K562 (cell line): ENCODE measurements around the gene P4HB. TPM values are rescaled to one million over a fixed set of nuclear protein-coding genes. Genes with fewer than 3 reads are reported as not detected.

ENCODE experiments used
- ATAC-seq: fragments of 200-7000 bp; cut with Tn5 transposase; 3 replicates; pipeline ENCODE4 v1.9.1; 2020; ENCODE audit warnings: moderate library complexity
- BruUV-seq: library from RNA; stranded (reverse); fragments of 400-500 nt; replicated peaks from 2 replicates; lab custom pipeline; 2021; lab: Mats Ljungman, UMichigan
- CTCF ChIA-PET: fragments of 300-600 bp; formaldehyde crosslinking; extraction: SDS; loops from one replicate; lab custom pipeline; 2021; ENCODE audit warnings: low intra/inter-chr PET ratio; lab: Yijun Ruan, JAX
- POLR2A ChIA-PET: fragments of 300-600, 350-650 bp; sonication (Branson Sonifier 250); formaldehyde crosslinking; extraction: SDS; loops from one replicate; lab custom pipeline; 2021; ENCODE audit warnings: antibody characterized with exemption, inconsistent platforms; lab: Yijun Ruan, JAX
- DNase-seq, 4 experiments: peaks; one replicate each; pipeline versions ENCODE4 v3.0.0 to v3.0.0-alpha.2; 2011 to 2018; ENCODE audit warnings: low spot score in 3 of 4, mixed read lengths in 3 of 4; ENCODE audit errors: extremely low read depth in 1 of 4
- FAIRE-seq: peaks from 2 replicates; lab custom pipeline; 2011; peaks lifted over from hg19 to GRCh38; lab: Jason Lieb, UNC
- H2AFZ ChIP-seq: 2 replicates; pipeline ENCODE4 v1.6.0; 2011; ENCODE audit warnings: low read depth, low read length, control low read depth, inconsistent platforms
- H3K27ac ChIP-seq: fragments of 200-600 bp; 3 replicates; pipeline ENCODE4 v1.8.0; 2011; ENCODE audit warnings: low read depth, mild to moderate bottlenecking, control low read depth, inconsistent platforms, low read length, moderate library complexity, mixed read lengths; ENCODE audit errors: extremely low read depth
- H3K27me3 ChIP-seq, 2 experiments: fragments of 300-600 bp in 1 of 2; 2 replicates in 1 of 2; 3 replicates in 1 of 2; pipeline versions ENCODE4 v1.6.0 to v1.8.0; 2011; ENCODE audit warnings: inconsistent platforms in 2 of 2, low read length in 2 of 2, mild to moderate bottlenecking in 1 of 2, mixed read lengths in 1 of 2, moderate library complexity in 1 of 2; ENCODE audit not compliant: control insufficient read depth in 2 of 2, insufficient read depth in 2 of 2
- H3K36me3 ChIP-seq: fragments of 300-600 bp; 3 replicates; pipeline ENCODE4 v1.8.0; 2011; ENCODE audit warnings: mild to moderate bottlenecking, low read length, inconsistent platforms; ENCODE audit not compliant: control insufficient read depth, insufficient read depth
- H3K4me1 ChIP-seq, 2 experiments: fragments of 200-600 bp in 1 of 2; replicated peaks in 1 of 2; 2 replicates in 1 of 2; 3 replicates in 1 of 2; pipeline versions ENCODE4 v1.5.1 to v1.8.0; 2011; ENCODE audit warnings: inconsistent platforms in 2 of 2, low read length in 2 of 2, mild to moderate bottlenecking in 1 of 2, mixed read lengths in 1 of 2, moderate library complexity in 1 of 2; ENCODE audit not compliant: control insufficient read depth in 2 of 2, insufficient read depth in 2 of 2
- H3K4me2 ChIP-seq: 2 replicates; pipeline ENCODE4 v1.6.1; 2011; ENCODE audit warnings: low read length, control low read depth, inconsistent platforms, mixed read lengths; ENCODE audit not compliant: insufficient read depth
- H3K4me3 ChIP-seq: fragments of 200-600 bp; sonication (generic), shearing (Covaris generic); 2 replicates; pipeline ENCODE4 v1.5.1; 2016; ENCODE audit warnings: control low read depth, inconsistent platforms
- H3K79me2 ChIP-seq: fragments of 200-600 bp; 3 replicates; pipeline ENCODE4 v1.8.0; 2011; ENCODE audit warnings: low read length, inconsistent platforms; ENCODE audit not compliant: control insufficient read depth, insufficient read depth
- H3K9ac ChIP-seq, 2 experiments: 2 replicates each; pipeline versions ENCODE4 v1.6.0 to v1.6.1; 2011; ENCODE audit warnings: low read depth in 2 of 2, low read length in 2 of 2, control low read depth in 1 of 2, inconsistent platforms in 1 of 2, mild to moderate bottlenecking in 1 of 2, mixed read lengths in 1 of 2; ENCODE audit not compliant: insufficient read depth in 1 of 2
- H3K9me1 ChIP-seq: one replicate; pipeline ENCODE4 v1.6.0; 2011; ENCODE audit warnings: inconsistent platforms, mild to moderate bottlenecking, low read length, moderate library complexity; ENCODE audit not compliant: control insufficient read depth, insufficient read depth
- H3K9me3 ChIP-seq: replicated peaks from 2 replicates; pipeline ENCODE4 v1.5.1; 2011; ENCODE audit warnings: low read depth, low read length, inconsistent platforms; ENCODE audit not compliant: control insufficient read depth, insufficient read depth
- H4K20me1 ChIP-seq: replicated peaks from 2 replicates; pipeline ENCODE4 v1.6.1; 2011; ENCODE audit warnings: low read length, inconsistent platforms, mixed read lengths; ENCODE audit not compliant: control insufficient read depth, insufficient read depth
- ATF6 ChIP-seq: sonication (generic); formaldehyde crosslinking; IDR thresholded peaks from 2 replicates; pipeline ENCODE4 v1.4.0; 2020; ENCODE audit warnings: mild to moderate bottlenecking, missing genetic modification reagents
- CHCHD3 ChIP-seq: fragments of 250-450 bp; sonication (Bioruptor Pico); IDR thresholded peaks from 2 replicates; pipeline ENCODE4 v2.1.2; 2022; ENCODE audit warnings: mild to moderate bottlenecking
- NCOA1 ChIP-seq: fragments of 450-650 bp; IDR thresholded peaks from 2 replicates; pipeline ENCODE4 v1.6.1; 2016; ENCODE audit warnings: low read depth
- SP1 ChIP-seq: sonication (generic); formaldehyde crosslinking; IDR thresholded peaks from 2 replicates; pipeline ENCODE4 v1.8.1; 2022; ENCODE audit warnings: mild to moderate bottlenecking, missing genetic modification reagents
- ZNF76 ChIP-seq: fragments of 250-450 bp; sonication (Bioruptor Pico); IDR thresholded peaks from 2 replicates; pipeline ENCODE4 v1.4.0; 2020; ENCODE audit warnings: mild to moderate bottlenecking, moderate library complexity, borderline replicate concordance
- WGBS: fragments of 100-300 bp; shearing (Covaris generic); methylation state at CpG from one replicate; pipeline ENCODE4 v1.1.6; 2016; ENCODE audit warnings: low coverage, mixed read lengths; ENCODE audit not compliant: insufficient coverage; ENCODE audit errors: missing lambda C conversion rate; 5-methylcytosine and 5-hydroxymethylcytosine counted together
- in situ Hi-C: fragments of 300-500 bp; cut with MboI; formaldehyde crosslinking; loops from 4 replicates; pipeline ENCODE4 v1.15.0; 2018; ENCODE audit warnings: inconsistent platforms, mixed read lengths
- intact Hi-C: fragments of 100-400 bp; cut with micrococcal nuclease; formaldehyde crosslinking; loops from 2 replicates; pipeline ENCODE4 v1.14.2; 2022
- polyA plus RNA-seq, 8 experiments: library from polyadenylated mRNA; depleted of rRNA in 4 of 8; stranded (reverse) in 5 of 8; unstranded in 3 of 8; fragments of >200 nt; fragmentation: Nextera tagmentation in 2 of 8; fragmentation: Illumina TruSeq in 1 of 8; extraction: Ambion mirVana in 2 of 8; extraction: Trizol in 1 of 8; gene quantifications; 2 replicates each; pipeline versions ENCODE4 v1.2.1 to v1.2.3, GENCODE V29; 2011 to 2014; ENCODE audit warnings: inconsistent platforms in 1 of 8, missing spikeins in 1 of 8
- total RNA-seq, 7 experiments: library from RNA; depleted of rRNA in 6 of 7; stranded (reverse); fragments of >200 nt in 6 of 7; fragmentation: Illumina TruSeq in 2 of 7; extraction: Trizol in 2 of 7; gene quantifications; 2 replicates each; pipeline versions ENCODE4 v1.2.1 to v1.2.3, GENCODE V29; 2011 to 2021; ENCODE audit warnings: low replicate concordance in 1 of 7

Gene P4HB
- total and polyA plus RNA-seq, 9 of the 15 experiments (the other 6 are each of a cell fraction or from before 2014, with no cell fraction given), result 4.4 to 645 (median 325) TPM

- no peak for TF ChIP-seq CHCHD3 (CRISPR knock-in tag)
- TF ChIP-seq ATF6 (CRISPR knock-in tag), result no peak
Measured at GRCh38 chr17:81863833-81864768, 3.8 kb upstream of the P4HB start (continued).

GRCh38 chr17:81863123-81863675, 2.9 kb upstream of the P4HB start:
- POLR2A ChIA-PET, result interaction anchor here (0.9 to 2.2 kb wide), 7 partner anchors 11 to 141 kb away, joined by 3 to 9 read pairs (median 3); partner anchors contain the start of gene MCRIP1
- ATAC-seq (no peak), FAIRE-seq (peak; percentile 37), DNase-seq (no peak)
- peaks cover 7% of the 10 kb centered on the region for H3K9me1 ChIP-seq
- in situ Hi-C loops, result loop anchor here (5.0 kb wide), 1 partner anchor 131 kb away; no protein-coding TSS in a partner anchor
- no TSS peak for BruUV-seq
- H2AFZ ChIP-seq, result no peak overlapping the region
- peak overlapping the region; percentile 23; the same call in 2 of the 3 replicates for H3K27ac ChIP-seq
- no peaks in the 10 kb centered on the region for H3K9me3 ChIP-seq
- CTCF ChIA-PET, result no interaction called here
- 70% methylated on average over 6 of the region's 6 CpGs for WGBS
- H4K20me1 ChIP-seq, result peaks cover 40% of the 10 kb centered on the region
- no peaks in the 10 kb centered on the region for H3K27me3 ChIP-seq
- intact Hi-C loops, result loop anchor here (5.0 kb wide), 1 partner anchor 41 kb away; no protein-coding TSS in a partner anchor
- H3K9ac ChIP-seq, result peak overlapping the region; percentile 22 to 43; a peak in 2 of 4 replicates
- peaks cover 29 to 74% of the 10 kb centered on the region in 2 experiments for H3K4me1 ChIP-seq
- peaks cover 70% of the 10 kb centered on the region for H3K79me2 ChIP-seq
- no peak overlapping the region for H3K4me3 ChIP-seq
- H3K4me2 ChIP-seq, result peak overlapping the region; percentile 16; the same call in 1 of the 2 replicates
- TF ChIP-seq SP1 (CRISPR knock-in tag) (0 out of 2 replicates have a peak, but pooled peaks have one; percentile 11), ZNF76 (no peak), NCOA1 (no peak)
- peaks cover 66% of the 10 kb centered on the region for H3K36me3 ChIP-seq
